DMS79 (cell line): Measurements from ENCODE around the gene PHYHD1.
"Not testable (repeated sequence)": the region's sequence is repeated elsewhere in the genome, so short reads cannot be mapped to it uniquely, and the experiment has no call there.

ENCODE experiments used
- DNase-seq: peaks from one replicate; lab custom pipeline; 2025; lab: John Stamatoyannopoulos, UW

PHYHD1 gene

GRCh38 chr9:128921881-128922763, 1.3 kb downstream of the PHYHD1 start:
- no peak for DNase-seq

GRCh38 chr9:128923493-128923883, 2.7 kb downstream of the PHYHD1 start:
- DNase-seq, result no peak

- DNase-seq, result peak; percentile 34
Observed at GRCh38 chr9:128927731-128928411, 7.1 kb downstream of the PHYHD1 start.

GRCh38 chr9:128928624-128929023, 7.8 kb downstream of the PHYHD1 start:
- DNase-seq, result no peak

- no peak for DNase-seq
Observed at GRCh38 chr9:128929560-128929959, 8.8 kb downstream of the PHYHD1 start.

- no peak for DNase-seq
Observed at GRCh38 chr9:128933731-128934130, 12.9 kb downstream of the PHYHD1 start.

GRCh38 chr9:128936171-128936865, 15.5 kb downstream of the PHYHD1 start:
- no peak for DNase-seq

GRCh38 chr9:128937310-128938165, 16.8 kb downstream of the PHYHD1 start:
- DNase-seq, result no peak

- DNase-seq, result no peak
Observed at GRCh38 chr9:128940271-128940921, 19.6 kb downstream of the PHYHD1 start.

GRCh38 chr9:128940946-128941755, 20.4 kb downstream of the PHYHD1 start:
- DNase-seq, result no peak

- no peak for DNase-seq
Observed at GRCh38 chr9:128943832-128944620, 23.2 kb downstream of the PHYHD1 start.

- not testable (repeated sequence) for DNase-seq
Observed at GRCh38 chr9:128944966-128945365, 24.2 kb downstream of the PHYHD1 start.

- DNase-seq, result no peak
Observed at GRCh38 chr9:128945798-128946501, 25.2 kb downstream of the PHYHD1 start.

- DNase-seq, result peak; percentile 19
Observed at GRCh38 chr9:128946571-128947276, 25.9 kb downstream of the PHYHD1 start.

GRCh38 chr9:128947277-128947526, 26.4 kb downstream of the PHYHD1 start:
- DNase-seq, result no peak

- peak; percentile 86 for DNase-seq
Observed at GRCh38 chr9:128947527-128948301, 26.9 kb downstream of the PHYHD1 start, which contains the start of the genes DOLK and NUP188. DOLK (minus strand) TSS chr9:128947603; CDS start chr9:128947303, 300 bp downstream. NUP188 (plus strand) TSS chr9:128947699; CDS start chr9:128947720, 21 bp downstream.

- not testable (repeated sequence) for DNase-seq
Observed at GRCh38 chr9:128961403-128961802, 40.6 kb downstream of the PHYHD1 start.
